ENCODE results near the gene OR52B2. TPM values are rescaled to one million over a fixed set of nuclear protein-coding genes. Genes with fewer than 3 reads are reported as not detected.
A peak's percentile ranks its signal among the peaks of the same experiment; 100 is the strongest.

OR52B2 gene
- total RNA-seq (2022) = not detected in 2 replicates
- Bru-seq, nascent RNA = percentile 26 among the genes with signal in this experiment
- BruChase-seq, experiment 1, labeled RNA remaining after a 2-hour chase = percentile 26 among the genes with signal in this experiment
- not detected for BruChase-seq, experiment 2, labeled RNA remaining after a 6-hour chase
- long read RNA-seq = 0 reads

DNA sequence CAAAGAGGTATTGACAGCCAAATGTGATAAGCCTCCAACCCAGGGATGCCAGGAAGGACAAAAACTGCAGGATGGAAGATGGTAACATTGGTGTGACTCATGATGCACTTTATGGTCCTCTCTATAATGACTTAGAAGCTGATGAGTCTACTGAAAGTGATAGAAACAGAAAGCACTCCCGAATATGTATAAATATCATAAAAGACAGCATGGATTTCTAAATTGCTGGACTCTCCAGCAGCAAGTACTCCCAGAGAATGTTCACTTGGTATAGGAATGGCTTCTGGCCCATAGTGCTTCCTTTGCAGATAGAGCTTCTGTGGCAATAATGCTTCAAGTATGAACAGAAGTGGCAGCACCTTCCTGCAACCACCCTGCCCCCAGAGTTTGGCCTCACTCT is at the start of gene OR52B2:
Gene OR52B2, minus strand, starts transcription at position 101 of the 400 bp plus-strand sequence. Its CDS starts 0 bp downstream, at position 101.
- peaks cover 2% of the 10 kb centered on the region; the same call in 1 of the 2 replicates for H3K9me3 ChIP-seq

DNA sequence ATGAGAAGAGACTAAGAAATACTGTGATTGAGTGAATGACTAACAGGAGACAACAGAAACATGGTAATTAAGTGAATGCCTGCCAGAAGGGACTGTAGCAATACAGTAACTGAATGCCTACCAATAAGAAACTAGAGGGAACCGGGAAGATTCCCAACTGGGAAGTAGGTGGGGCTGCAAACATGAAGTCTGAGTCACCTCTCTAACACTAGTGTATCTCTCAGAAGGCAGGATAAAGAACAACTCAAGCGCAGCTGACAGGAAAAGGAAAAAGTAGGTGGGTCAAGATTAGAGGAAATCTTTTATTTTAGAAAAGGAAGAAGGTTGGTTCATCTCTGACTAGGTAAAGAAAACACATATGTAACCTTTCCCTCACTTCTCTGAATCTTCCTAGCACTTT is 49.2 kb upstream of the OR52B2 start:
- POLR2A ChIA-PET = no interaction called here
- H3K27me3 ChIP-seq (replicated peaks; ENCODE audit: control insufficient read depth, insufficient read depth, low read length) = no peaks in the 10 kb centered on the region
- Mint-ChIP-seq H3K9me3 (ENCODE audit: unreplicated experiment) (no peaks in the 10 kb centered on the region), H3K27ac (ENCODE audit: unreplicated experiment) (no peak overlapping the region), H3K36me3 (ENCODE audit: insufficient read depth, unreplicated experiment) (peaks cover 21% of the 10 kb centered on the region), H3K27me3 (ENCODE audit: insufficient read depth, unreplicated experiment) (no peaks in the 10 kb centered on the region), H3K4me3 (ENCODE audit: unreplicated experiment) (no peak overlapping the region), H3K4me1 (ENCODE audit: low read depth, unreplicated experiment) (no peaks in the 10 kb centered on the region)
- TF ChIP-seq, protein P1, sequence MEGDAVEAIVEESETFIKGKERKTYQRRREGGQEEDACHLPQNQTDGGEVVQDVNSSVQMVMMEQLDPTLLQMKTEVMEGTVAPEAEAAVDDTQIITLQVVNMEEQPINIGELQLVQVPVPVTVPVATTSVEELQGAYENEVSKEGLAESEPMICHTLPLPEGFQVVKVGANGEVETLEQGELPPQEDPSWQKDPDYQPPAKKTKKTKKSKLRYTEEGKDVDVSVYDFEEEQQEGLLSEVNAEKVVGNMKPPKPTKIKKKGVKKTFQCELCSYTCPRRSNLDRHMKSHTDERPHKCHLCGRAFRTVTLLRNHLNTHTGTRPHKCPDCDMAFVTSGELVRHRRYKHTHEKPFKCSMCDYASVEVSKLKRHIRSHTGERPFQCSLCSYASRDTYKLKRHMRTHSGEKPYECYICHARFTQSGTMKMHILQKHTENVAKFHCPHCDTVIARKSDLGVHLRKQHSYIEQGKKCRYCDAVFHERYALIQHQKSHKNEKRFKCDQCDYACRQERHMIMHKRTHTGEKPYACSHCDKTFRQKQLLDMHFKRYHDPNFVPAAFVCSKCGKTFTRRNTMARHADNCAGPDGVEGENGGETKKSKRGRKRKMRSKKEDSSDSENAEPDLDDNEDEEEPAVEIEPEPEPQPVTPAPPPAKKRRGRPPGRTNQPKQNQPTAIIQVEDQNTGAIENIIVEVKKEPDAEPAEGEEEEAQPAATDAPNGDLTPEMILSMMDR (IDR thresholded peaks at IDR 0.05; ENCODE audit: insufficient read depth in 1 of 2, low read depth in 1 of 2, low read length in 1 of 2, severe bottlenecking in 1 of 2, unreplicated experiment in 1 of 2) = no peak
- H3K4me3 ChIP-seq (ENCODE audit: low read depth, low read length) = no peak overlapping the region
- H3K36me3 ChIP-seq (ENCODE audit: control insufficient read depth, insufficient read depth, low read length) = peaks cover 9% of the 10 kb centered on the region
- CTCF ChIA-PET = no interaction called here
- no TSS peak for BruUV-seq (replicated peaks)
- no peaks in the 10 kb centered on the region for H3K9me3 ChIP-seq
- intact Hi-C loops (cut with micrococcal nuclease; ENCODE audit: unreplicated experiment) = no loop called here
- no peak for DNase-seq
- no peaks in the 10 kb centered on the region for H3K4me1 ChIP-seq

More for the DNA sequence above, at the start of gene OR52B2:
- no peak for DNase-seq
- Histone ChIP-seq H3K36me3 (ENCODE audit: control insufficient read depth, insufficient read depth, low read length) (no peaks in the 10 kb centered on the region), H3K27me3 (replicated peaks; ENCODE audit: control insufficient read depth, insufficient read depth, low read length) (no peaks in the 10 kb centered on the region; the same call in 1 of the 2 replicates), H3K4me1 (no peaks in the 10 kb centered on the region), H3K4me3 (ENCODE audit: low read depth, low read length) (no peak within 1 kb of the TSS)
- Mint-ChIP-seq H3K9me3 (ENCODE audit: unreplicated experiment) (peaks cover 8% of the 10 kb centered on the region), H3K4me1 (ENCODE audit: low read depth, unreplicated experiment) (no peaks in the 10 kb centered on the region), H3K4me3 (ENCODE audit: unreplicated experiment) (no peak within 1 kb of the TSS), H3K36me3 (ENCODE audit: insufficient read depth, unreplicated experiment) (no peaks in the 10 kb centered on the region), H3K27ac (ENCODE audit: unreplicated experiment) (no peak within 1 kb of the TSS), H3K27me3 (ENCODE audit: insufficient read depth, unreplicated experiment) (peaks cover 16% of the 10 kb centered on the region)
- no TSS peak for BruUV-seq (replicated peaks)
- intact Hi-C loops (cut with micrococcal nuclease; ENCODE audit: unreplicated experiment) = no loop called here
- CTCF ChIA-PET = no interaction called here
- POLR2A ChIA-PET = no interaction called here
- TF ChIP-seq, protein P1 (IDR thresholded peaks at IDR 0.05; ENCODE audit: insufficient read depth in 1 of 2, low read depth in 1 of 2, low read length in 1 of 2, severe bottlenecking in 1 of 2, unreplicated experiment in 1 of 2) = no peak

DNA sequence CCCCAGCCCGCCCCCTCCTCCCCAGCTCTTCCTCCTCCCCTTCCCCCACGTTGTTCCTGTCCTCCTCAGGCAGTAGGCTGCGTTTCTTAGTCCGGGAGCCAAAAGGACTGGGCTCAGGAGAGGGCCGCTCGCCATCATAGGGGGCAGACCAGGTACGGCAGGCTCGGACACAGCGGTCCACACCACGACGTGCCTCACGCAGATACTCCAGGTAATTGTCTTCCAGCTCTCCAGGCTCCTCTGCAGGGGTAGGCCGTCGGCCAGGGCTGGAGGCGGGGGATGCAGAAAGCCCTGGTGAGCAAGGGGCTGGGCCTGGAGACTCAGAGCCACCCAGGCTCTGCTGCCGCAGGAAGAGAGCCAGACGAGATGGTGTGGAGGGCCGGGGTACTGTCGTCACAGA is 47.6 kb upstream of the OR52B2 start:
- ChIA-PET POLR2A (no interaction called here), CTCF (no interaction called here)
- Histone ChIP-seq H3K9me3 (no peaks in the 10 kb centered on the region), H3K27me3 (replicated peaks; ENCODE audit: control insufficient read depth, insufficient read depth, low read length) (no peaks in the 10 kb centered on the region), H3K4me3 (ENCODE audit: low read depth, low read length) (no peak overlapping the region), H3K36me3 (ENCODE audit: control insufficient read depth, insufficient read depth, low read length) (peaks cover 2% of the 10 kb centered on the region), H3K4me1 (no peaks in the 10 kb centered on the region)
- DNase-seq = no peak
- no peak overlapping the region for H3K27ac Mint-ChIP-seq (ENCODE audit: unreplicated experiment)
- no TSS peak for BruUV-seq (replicated peaks)
- H3K4me1 Mint-ChIP-seq (ENCODE audit: low read depth, unreplicated experiment) = no peaks in the 10 kb centered on the region
- no peaks in the 10 kb centered on the region for H3K9me3 Mint-ChIP-seq (ENCODE audit: unreplicated experiment)
- intact Hi-C loops (cut with micrococcal nuclease; ENCODE audit: unreplicated experiment) = no loop called here
- peaks cover 21% of the 10 kb centered on the region for H3K36me3 Mint-ChIP-seq (ENCODE audit: insufficient read depth, unreplicated experiment)
- H3K27me3 Mint-ChIP-seq (ENCODE audit: insufficient read depth, unreplicated experiment) = no peaks in the 10 kb centered on the region
- TF ChIP-seq, protein P1 (IDR thresholded peaks at IDR 0.05; ENCODE audit: insufficient read depth in 1 of 2, low read depth in 1 of 2, low read length in 1 of 2, severe bottlenecking in 1 of 2, unreplicated experiment in 1 of 2) = no peak
- H3K4me3 Mint-ChIP-seq (ENCODE audit: unreplicated experiment) = no peak overlapping the region
